HG03521 (cell line): Measurements from ENCODE around the gene RAC3.

Experiments
- ATAC-seq: cut with Tn5 transposase; IDR thresholded peaks from one replicate; pipeline ENCODE4 v1.9.1; 2021; ENCODE audit warnings: mild to moderate bottlenecking, moderate library complexity; ENCODE audit not compliant: unreplicated experiment

RAC3 gene

GRCh38 chr17:81998691-81999438 is 32.6 kb upstream of the RAC3 start:
- no peak for ATAC-seq

GRCh38 chr17:81999587-81999975 is 31.9 kb upstream of the RAC3 start:
- no peak for ATAC-seq

DNA sequence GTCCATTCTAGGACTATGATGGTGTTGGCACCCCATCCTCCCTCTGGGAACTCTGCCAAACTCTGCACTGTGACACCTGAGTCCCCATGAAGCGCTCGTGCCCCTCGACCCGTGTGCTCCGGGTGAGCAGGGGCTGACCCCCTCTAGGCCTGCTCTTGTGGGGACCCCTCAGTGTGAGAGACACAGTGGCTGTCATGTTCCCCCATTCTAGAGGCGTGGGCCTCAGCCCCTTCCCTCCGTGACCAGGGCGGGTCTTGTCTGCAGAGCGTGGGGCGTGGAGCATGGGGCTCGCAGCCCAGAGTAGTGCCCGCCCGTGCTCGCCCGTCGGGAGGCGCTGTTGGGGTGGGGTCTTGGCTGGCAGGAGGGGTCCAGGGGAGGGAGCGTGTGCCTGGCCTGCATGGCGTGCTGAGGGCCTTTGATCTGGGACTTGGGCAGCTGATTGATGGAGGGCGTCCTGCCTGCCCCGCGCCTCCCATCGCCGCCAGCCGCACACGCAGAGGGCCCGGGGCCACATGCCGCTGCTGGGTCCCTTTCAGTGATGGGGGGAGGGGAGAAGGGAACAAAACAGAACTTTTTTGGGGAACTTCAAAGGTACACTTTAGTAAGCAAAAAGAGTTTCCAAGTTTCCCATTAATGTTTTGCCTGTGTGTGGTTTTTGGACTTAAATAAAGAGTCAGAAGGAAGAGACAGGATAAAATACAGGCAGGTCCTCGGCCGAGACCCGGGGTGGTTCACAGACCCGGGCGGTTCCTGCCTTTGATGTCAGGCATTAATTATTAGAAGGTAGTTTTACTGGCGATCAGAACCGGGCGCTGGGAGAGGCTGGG is 31.3 kb upstream of the RAC3 start:
- ATAC-seq = no peak

GRCh38 chr17:82000803-82001570 is 30.5 kb upstream of the RAC3 start:
- no peak for ATAC-seq

DNA sequence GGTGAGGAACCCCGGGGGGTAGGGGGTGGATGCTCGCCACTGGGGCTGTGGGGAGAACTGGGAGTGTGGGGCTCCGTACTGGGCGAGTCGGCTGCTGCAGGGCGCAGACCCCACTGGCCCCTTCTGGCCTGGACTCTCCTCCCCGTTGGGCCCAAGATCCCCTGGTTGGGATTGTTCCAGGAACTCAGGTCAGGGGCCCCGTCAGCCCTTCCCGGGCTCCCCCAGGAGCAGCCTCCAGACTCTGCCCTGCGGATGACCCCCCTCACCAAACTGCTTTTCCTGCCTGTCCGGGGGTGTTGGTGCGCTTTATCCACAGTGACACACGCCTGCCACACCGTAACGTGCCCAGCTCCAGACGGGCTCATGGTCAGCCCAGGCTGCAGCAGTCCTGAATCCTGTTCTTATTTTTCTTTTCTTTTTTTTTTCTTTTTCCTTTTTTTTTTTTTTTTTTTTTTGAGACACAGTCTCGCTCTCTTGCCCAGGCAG is 29.9 kb upstream of the RAC3 start:
- no peak for ATAC-seq

DNA sequence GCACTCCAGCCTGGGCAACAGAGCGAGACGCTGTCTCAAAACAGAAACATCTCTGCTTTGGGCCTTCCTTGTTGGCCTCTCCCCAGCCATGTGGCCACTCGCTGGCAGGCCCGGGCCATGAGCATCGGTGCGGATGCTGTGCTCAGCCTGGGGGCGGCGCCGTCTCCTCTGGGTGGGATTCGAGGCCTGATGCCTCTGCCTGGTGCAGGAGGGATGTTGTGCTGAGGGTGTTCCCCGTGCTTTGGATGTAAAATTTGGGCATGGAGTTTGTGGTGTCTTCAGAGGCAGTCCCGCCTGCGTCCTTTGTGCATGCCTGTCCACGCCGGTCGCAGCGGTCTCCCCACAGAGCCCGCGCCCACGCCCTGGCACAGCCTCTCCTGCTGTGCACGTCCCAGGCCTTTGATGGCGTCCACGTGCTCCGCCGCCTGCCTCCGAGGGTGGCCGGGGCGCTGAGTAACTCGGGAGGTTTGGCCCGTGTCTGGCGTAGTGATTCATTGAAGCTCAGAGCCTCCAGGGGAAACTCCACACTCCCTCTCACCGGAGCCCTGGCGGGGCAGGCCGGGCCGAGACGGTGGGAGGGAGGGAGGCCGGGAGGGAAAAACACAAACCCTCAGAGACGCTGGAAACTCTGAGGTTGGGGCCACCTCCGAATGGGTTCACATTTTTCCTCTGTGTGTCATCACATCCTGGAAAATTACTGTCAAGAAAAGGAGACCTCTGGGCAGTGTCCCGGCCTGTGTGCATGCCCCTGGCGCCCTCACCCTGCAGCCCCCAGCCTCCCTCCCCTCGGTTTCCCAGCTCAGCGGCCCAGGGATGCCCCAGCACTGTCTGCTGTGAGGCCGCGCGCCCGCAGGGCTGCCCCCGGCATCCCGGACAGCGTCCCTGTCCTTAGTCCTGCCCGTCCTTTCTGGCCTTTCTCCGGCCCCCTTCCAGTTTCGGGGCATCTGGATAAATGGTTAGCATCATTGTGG is 27.8 kb upstream of the RAC3 start:
- no peak for ATAC-seq

DNA sequence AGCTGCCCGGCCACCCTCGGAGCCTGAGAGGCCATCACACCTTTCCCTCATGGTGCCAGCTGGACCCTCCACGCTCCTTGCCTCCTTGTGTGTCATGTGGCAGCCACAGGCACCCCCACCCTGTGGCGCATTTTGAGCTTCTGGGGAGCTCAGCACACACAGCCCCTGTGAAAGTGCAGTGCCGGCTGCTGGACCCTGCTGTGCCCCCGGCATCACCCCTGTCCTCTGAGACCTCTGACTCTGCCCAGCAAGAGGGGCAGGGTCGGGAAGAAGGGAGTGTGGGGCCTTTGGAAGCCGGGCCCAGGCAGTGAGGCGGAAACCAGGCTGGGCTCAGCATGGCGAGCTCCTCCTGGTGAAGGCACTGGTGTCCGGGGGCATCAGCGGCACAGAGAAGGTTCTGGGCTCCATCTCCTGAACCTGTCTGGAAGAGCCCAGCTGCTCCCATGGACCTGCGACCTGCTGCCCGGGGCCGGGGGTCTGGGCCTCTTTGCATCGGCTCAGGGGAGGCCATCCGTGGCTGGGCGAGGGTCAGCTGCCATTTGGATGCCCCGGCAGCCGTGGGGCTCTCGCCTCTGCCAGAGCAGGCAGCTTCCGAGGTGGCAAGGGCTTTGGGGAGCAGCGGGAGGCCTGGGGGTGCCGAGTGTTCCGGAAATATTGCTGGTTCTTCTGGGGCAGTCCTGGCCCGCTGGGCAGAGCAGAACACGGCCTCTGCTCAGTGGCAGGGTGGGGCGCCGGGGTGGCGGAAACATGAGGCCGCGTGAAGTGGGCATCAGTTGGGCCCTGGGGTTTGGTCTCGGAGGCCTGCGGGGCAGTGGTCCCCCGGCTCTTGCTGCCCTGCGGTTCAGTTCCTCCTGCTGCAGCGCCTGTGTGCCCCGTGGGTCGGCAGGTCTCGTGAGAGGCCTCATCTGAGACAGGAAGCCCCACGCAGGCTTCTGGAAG is 26.7 kb upstream of the RAC3 start:
- ATAC-seq = no peak

- ATAC-seq = no peak
Observed at GRCh38 chr17:82005701-82006348, 25.7 kb upstream of the RAC3 start.

DNA sequence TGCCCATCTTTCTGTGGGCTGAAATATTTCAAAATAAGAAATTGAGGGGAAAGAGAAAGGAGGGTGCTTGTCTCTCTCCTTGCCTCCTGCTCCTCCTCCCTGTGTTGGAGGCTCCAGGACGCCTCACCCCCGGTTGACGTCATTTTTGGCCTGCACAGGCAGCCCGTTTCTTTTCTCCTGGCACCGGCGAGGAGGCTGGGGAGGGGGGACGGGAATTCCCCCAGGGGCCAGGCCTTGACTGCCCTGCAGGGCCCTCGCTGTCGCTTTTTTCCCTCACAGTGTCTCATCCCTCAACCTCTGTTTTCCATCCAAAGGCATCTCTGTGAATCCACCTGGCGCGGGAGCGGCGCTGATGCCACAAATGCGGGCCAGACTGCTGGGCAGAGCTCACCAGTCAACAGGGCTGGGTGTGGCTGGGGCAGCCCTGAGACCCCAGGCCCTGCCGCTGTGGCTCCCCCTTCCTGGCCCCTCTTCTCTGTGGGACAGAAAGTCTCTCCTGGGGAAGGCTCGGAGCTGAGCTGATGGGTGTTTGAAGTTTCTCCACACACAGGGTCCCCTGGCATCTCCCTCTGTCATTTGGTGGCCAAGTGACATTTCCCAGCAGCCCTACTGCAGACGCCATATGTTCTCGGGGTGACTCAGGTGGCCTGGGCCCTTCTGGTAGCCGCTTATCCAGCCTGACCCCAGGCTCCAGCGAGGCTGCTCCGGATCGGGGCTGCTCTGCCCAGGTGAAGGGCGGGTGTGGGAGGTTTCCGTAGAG is 24.8 kb upstream of the RAC3 start:
- ATAC-seq = no peak

DNA sequence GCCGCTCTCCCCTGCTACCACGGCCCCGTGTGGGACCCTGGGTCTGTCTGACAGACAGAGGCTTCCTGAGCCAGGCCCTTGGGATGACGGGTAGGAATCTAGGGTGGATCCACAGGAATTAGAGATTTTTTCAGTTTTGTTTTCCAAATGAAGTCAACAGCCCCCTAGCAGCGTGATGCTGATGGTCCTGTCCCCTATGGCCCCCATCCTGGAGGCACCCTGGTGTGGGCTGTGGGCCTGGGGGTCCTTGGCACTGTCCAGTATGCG is 24.3 kb upstream of the RAC3 start:
- no peak for ATAC-seq

GRCh38 chr17:82007495-82008257 is 23.8 kb upstream of the RAC3 start:
- ATAC-seq = no peak

DNA sequence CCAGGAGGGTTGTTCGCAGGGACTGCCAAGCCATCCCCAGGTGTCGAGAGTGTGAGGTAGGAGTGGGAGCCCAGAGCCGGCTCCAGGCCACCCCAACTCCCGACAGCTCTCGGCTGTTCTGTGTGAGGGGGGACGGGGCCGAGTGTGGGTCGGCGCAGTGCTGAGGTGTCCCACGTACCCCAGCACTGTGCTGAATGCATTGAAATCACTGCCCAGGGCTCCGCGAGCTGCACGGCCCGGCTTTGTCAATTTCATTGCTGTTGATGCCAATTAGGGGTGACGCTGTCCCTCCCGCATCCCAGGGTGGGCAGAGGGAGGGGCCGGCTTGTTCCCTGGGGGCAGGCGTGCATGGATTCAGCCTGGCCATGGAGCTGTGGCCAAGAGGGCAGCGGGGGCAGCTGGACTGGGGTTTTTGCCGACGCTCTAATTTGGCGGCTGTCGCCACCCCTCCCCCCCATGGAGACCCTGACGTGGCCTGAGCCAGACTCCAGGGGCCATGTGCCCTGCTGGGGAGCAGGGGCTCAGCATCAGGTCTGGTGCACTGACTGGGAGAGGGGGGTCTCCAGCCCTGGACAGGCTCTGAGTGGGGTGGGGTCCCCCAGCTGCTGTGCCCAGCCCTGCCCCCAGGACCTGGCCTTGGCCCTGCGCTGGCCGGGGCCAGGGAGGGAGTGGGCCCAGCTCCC is 23.1 kb upstream of the RAC3 start:
- no peak for ATAC-seq

- ATAC-seq = no peak
Observed at GRCh38 chr17:82008941-82009405, 22.5 kb upstream of the RAC3 start.

DNA sequence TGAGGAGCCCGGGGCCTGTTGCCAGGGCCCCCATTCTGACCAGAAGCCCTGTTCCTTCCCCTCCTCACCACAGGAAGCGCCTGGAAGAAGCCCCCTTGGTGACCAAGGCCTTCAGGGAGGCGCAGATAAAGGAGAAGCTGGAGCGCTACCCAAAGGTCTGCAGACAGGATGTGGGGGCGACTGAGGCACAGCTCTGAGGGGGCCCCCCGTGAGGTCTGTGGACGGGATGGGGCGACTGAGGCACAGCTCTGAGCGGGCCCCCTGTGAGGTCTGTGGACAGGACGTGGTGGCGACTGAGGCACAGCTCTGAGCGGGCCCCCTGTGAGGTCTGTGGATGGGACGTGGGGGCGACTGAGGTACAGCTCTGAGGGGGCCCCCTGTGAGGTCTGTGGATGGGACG is 22.1 kb upstream of the RAC3 start:
- ATAC-seq = no peak

DNA sequence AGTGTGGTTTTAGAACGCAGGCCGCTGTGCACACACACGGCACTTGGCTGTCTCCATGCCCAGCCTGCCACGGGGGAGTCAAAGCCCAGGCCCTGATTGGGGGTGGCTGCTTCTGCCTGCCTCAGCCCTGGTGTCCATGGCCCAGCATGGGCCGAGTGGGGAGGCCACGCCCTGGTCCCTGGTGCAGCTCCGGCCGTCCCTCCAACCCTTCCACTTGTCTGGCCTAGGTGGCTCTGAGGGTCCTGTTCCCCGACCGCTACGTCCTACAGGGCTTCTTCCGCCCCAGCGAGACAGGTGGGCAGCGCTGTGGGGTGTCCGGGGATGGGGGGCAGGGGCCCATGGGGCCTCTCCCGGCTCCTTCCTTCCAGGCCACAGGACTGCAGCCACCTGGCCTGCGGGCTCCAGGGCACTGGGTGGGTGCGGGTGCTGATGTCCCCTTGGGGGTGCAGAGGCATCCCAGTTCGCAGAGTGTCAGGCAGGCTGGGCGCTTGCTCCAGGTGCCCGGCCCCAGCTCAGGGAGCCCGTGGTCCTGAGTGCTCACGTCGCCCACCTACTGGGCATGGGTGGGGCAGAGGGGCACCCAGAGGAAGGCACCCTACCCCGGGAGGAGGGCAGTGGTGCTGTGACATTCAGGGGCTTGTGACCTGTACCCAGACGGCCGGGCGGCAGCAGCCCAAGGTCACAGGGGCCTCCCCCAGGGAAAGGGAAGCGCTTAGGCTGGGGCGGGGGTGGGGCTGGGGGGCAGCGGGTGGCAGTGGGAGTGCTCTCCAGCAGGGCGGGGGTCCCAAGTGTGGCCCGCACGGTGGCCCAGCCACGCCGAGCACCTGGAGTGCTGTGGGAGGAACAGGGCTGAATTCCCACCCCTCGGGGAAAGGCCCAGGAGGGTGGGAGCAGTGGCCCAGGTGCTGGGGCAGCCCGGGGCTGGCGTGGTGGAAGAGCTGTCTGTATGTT is 20.6 kb upstream of the RAC3 start:
- ATAC-seq = no peak
